Heart right ventricle (tissue), 16 donors: ENCODE data around the gene LMNA. TPM values are rescaled to one million over a fixed set of nuclear protein-coding genes. Genes with fewer than 3 reads are reported as not detected.

Experiments used
- ATAC-seq, 8 donors: fragments of 200-7000 bp; cut with Tn5 transposase; one replicate each; pipeline ENCODE4 v1.9.1; 2020; ENCODE audit warnings: mild to moderate bottlenecking in 8 of 8, moderate library complexity in 8 of 8, moderate number of reproducible peaks in 1 of 8
- DNase-seq, 2 donors: peaks; one replicate each; pipeline ENCODE4 v3.0.0-alpha.2; 2020
- H3K27ac ChIP-seq, 10 donors: fragments of 200-600 bp; sonication (generic) in 2 of 10; one replicate each; pipeline versions ENCODE4 v1.5.0 to v1.8.0; 2020 to 2022; ENCODE audit warnings: mild to moderate bottlenecking in 3 of 10
- H3K27me3 ChIP-seq, 7 donors: fragments of 200-600 bp; one replicate each; pipeline ENCODE4 v1.8.0; 2021 to 2022; ENCODE audit warnings: mild to moderate bottlenecking in 2 of 7
- H3K36me3 ChIP-seq, 9 donors: fragments of 200-600 bp; sonication (generic) in 1 of 9; one replicate each; pipeline versions ENCODE4 v1.5.0 to v1.8.0; 2020 to 2022; ENCODE audit warnings: mild to moderate bottlenecking in 2 of 9
- H3K4me1 ChIP-seq, 9 donors: fragments of 200-600 bp; sonication (generic) in 1 of 9; one replicate each; pipeline versions ENCODE4 v1.5.0 to v1.8.0; 2020 to 2022; ENCODE audit warnings: mild to moderate bottlenecking in 4 of 9
- H3K4me3 ChIP-seq, 10 donors: fragments of 200-600 bp; sonication (generic) in 2 of 10; one replicate each; pipeline versions ENCODE4 v1.5.0 to v1.8.0; 2020 to 2022; ENCODE audit warnings: mild to moderate bottlenecking in 7 of 10, moderate library complexity in 2 of 10
- H3K9me3 ChIP-seq, 11 donors: fragments of 200-600 bp in 10 of 11; sonication (generic) in 2 of 11; one replicate each; pipeline versions ENCODE4 v1.5.0 to v1.8.0; 2013 to 2022; ENCODE audit warnings: mild to moderate bottlenecking in 2 of 11, control low read depth in 1 of 11, moderate library complexity in 1 of 11
- CTCF ChIP-seq, 9 donors: fragments of 200-600 bp; sonication (generic) in 2 of 9; IDR thresholded peaks; one replicate each; pipeline versions ENCODE4 v1.5.0 to v1.8.0; 2021 to 2022; ENCODE audit warnings: antibody characterized with exemption in 9 of 9, mild to moderate bottlenecking in 5 of 9, moderate library complexity in 1 of 9
- WGBS, 2 donors: extraction: QIAGEN DNeasy Blood & Tissue Kit; methylation state at CpG; one replicate each; pipeline ENCODE4 v1.1.7; 2013; ENCODE audit warnings: inconsistent platforms in 1 of 2; 5-methylcytosine and 5-hydroxymethylcytosine counted together
- intact Hi-C, 10 donors: fragments of 100-400 bp; cut with DNase I; formaldehyde crosslinking; loops; one replicate each; pipeline versions ENCODE4 v1.11.1 to v1.14.2; 2022
- polyA plus RNA-seq, 2 donors: library from polyadenylated mRNA; stranded (reverse); fragments of 200-250 nt; gene quantifications; one replicate each; pipeline ENCODE4 v1.2.3, GENCODE V29; 2013
- total RNA-seq, 10 donors: library from RNA; stranded (reverse); fragmentation: NEBNext Ultra II Directional in 3 of 10; extraction: Animal tissue kit (Norgen Biotek cat#: 25700) in 3 of 10; gene quantifications; one replicate each; pipeline versions ENCODE4 v1.2.1 to v1.2.4, GENCODE V29; 2021 to 2023
- donor health status: Arrhythmogenic right ventricular cardiomyopathy.
- donor health status: ischemic (EF 13 %, LVEDD 7.1; RV severe dilation, severe dysfunction).
- donor health status: healthy with polysubstance abuse.
- donor health status: DM: no; HTN: yes; CAD: no.
- donor health status: DM: no; HTN: no; CAD: no.
- donor health status: ischemic (EF 25% LVEDD 6.9; RV normal size, moderate dysfunction).
- donor health status: ischemic (EF 25% LVEDD 5.7; RV mildly dilated, moderate dysfunction).
- donor health status: healthy.
- donor health status: DM: yes; HTN: yes; CAD: no.
- donor health status: Ischemic cardiomyopathy.
- donor health status: ischemic (EF 35%, LVEDD 5.7; RV mildly dilated, moderate dysfunction).
- donor health status: nonischemic (EF 11% LVEDD 7.7; RV severe dilation, severe dysfunction).
- donor health status: DM: yes; HTN: yes; CAD: no.
- donor health status: PGD.
- donor health status: ischemic (EF 29% LVEDD 5.4; RV normal size, mild dysfunction).
- donor health status: nonischemic (EF 23%, LVEDD 6.1; RV moderate dilation, normal function).

The LMNA gene
- total and polyA plus RNA-seq, 12 donors = 213 to 554 (median 277) TPM

GRCh38 chr1:156073110-156073687, 41.3 kb upstream of the LMNA start:
- Histone ChIP-seq H3K36me3 (no peaks in the 10 kb centered on the region), H3K27ac (no peak overlapping the region), H3K9me3 (no peaks in the 10 kb centered on the region), H3K27me3 (no peaks in the 10 kb centered on the region), H3K4me3 (no peak overlapping the region), H3K4me1 (peaks cover 4 to 35% (median 10%) of the 10 kb centered on the region in 9 donors)
- intact Hi-C loops = no loop called here
- TF ChIP-seq CTCF (IDR thresholded peaks at IDR 0.05) = no peak
- WGBS, 2 donors = 32 to 33% methylated on average over 1 of the region's 1 CpG
- ATAC-seq (no peak), DNase-seq (no peak)

- ATAC-seq = no peak
- Histone ChIP-seq H3K36me3 (no peaks in the 10 kb centered on the region), H3K27me3 (no peaks in the 10 kb centered on the region), H3K9me3 (no peaks in the 10 kb centered on the region), H3K27ac (no peak overlapping the region), H3K4me1 (peaks cover 4 to 35% (median 10%) of the 10 kb centered on the region in 9 donors), H3K4me3 (no peak overlapping the region)
- 63 to 64% methylated on average over 5 of the region's 5 CpGs for WGBS, 2 donors
- intact Hi-C loops = no loop called here
- no peak for DNase-seq
- no peak for TF ChIP-seq CTCF (IDR thresholded peaks at IDR 0.05)
Measured at GRCh38 chr1:156073740-156074139, 40.8 kb upstream of the LMNA start.

GRCh38 chr1:156074661-156075060, 39.9 kb upstream of the LMNA start:
- Histone ChIP-seq H3K9me3 (no peaks in the 10 kb centered on the region), H3K4me3 (no peak overlapping the region), H3K27me3 (no peaks in the 10 kb centered on the region), H3K4me1 (peaks cover 4 to 33% (median 10%) of the 10 kb centered on the region in 9 donors), H3K36me3 (no peaks in the 10 kb centered on the region), H3K27ac (no peak overlapping the region)
- intact Hi-C loops = no loop called here
- ATAC-seq (no peak), DNase-seq (no peak)
- TF ChIP-seq CTCF (IDR thresholded peaks at IDR 0.05) = no peak
- WGBS, 2 donors = 58 to 68% methylated on average over 8 of the region's 8 CpGs

- WGBS, 2 donors = 30 to 45% methylated on average over 3 of the region's 3 CpGs
Measured at GRCh38 chr1:156075162-156075561, 39.3 kb upstream of the LMNA start.

More at GRCh38 chr1:156075162-156075561, 39.3 kb upstream of the LMNA start:
- Histone ChIP-seq H3K4me1 (peaks cover 4 to 28% (median 10%) of the 10 kb centered on the region in 9 donors), H3K9me3 (no peaks in the 10 kb centered on the region), H3K4me3 (no peak overlapping the region), H3K27ac (no peak overlapping the region), H3K27me3 (no peaks in the 10 kb centered on the region), H3K36me3 (no peaks in the 10 kb centered on the region)
- DNase-seq = no peak
- no peak for TF ChIP-seq CTCF (IDR thresholded peaks at IDR 0.05)
- intact Hi-C loops = no loop called here
- ATAC-seq = no peak
